Parathyroid adenoma (tissue), 2 donors: ENCODE measurements around the gene AUTS2.

ENCODE experiments used
- H2AFZ ChIP-seq: fragments of 300-600 bp; sonication (generic); one replicate; pipeline ENCODE4 v1.7.0; 2017; ENCODE audit warnings: antibody characterized with exemption, mild to moderate bottlenecking
- H3K27ac ChIP-seq: fragments of 300-600 bp; sonication (generic); one replicate; pipeline ENCODE4 v1.7.0; 2017
- H3K27me3 ChIP-seq: fragments of 300-600 bp; sonication (generic); one replicate; pipeline ENCODE4 v1.7.0; 2017; ENCODE audit warnings: low read length; ENCODE audit not compliant: control insufficient read depth, insufficient read depth
- H3K36me3 ChIP-seq: fragments of 300-600 bp; sonication (generic); one replicate; pipeline ENCODE4 v1.7.0; 2017; ENCODE audit warnings: low read length; ENCODE audit not compliant: control insufficient read depth, insufficient read depth
- H3K4me1 ChIP-seq: fragments of 300-600 bp; sonication (generic); one replicate; pipeline ENCODE4 v1.7.0; 2017; ENCODE audit warnings: control low read depth
- H3K4me2 ChIP-seq: fragments of 300-600 bp; sonication (generic); one replicate; pipeline ENCODE4 v1.7.0; 2017; ENCODE audit warnings: low read length
- H3K4me3 ChIP-seq: fragments of 300-600 bp; sonication (generic); one replicate; pipeline ENCODE4 v1.7.0; 2017; ENCODE audit warnings: low read depth, low read length
- H3K79me2 ChIP-seq: fragments of 300-600 bp; sonication (generic); one replicate; pipeline ENCODE4 v1.7.0; 2017; ENCODE audit warnings: control low read depth
- H3K9ac ChIP-seq: fragments of 300-600 bp; sonication (generic); one replicate; pipeline ENCODE4 v1.7.0; 2017; ENCODE audit warnings: mild to moderate bottlenecking
- H3K9me3 ChIP-seq: fragments of 300-600 bp; sonication (generic); one replicate; pipeline ENCODE4 v1.7.0; 2017; ENCODE audit warnings: low read length; ENCODE audit not compliant: control insufficient read depth
- CTCF ChIP-seq: fragments of 300-600 bp; sonication (generic); IDR thresholded peaks from one replicate; pipeline ENCODE4 v1.7.0; 2017; ENCODE audit warnings: antibody characterized with exemption, mild to moderate bottlenecking
- donor health status: primary hyperparathyroidism.

The AUTS2 gene

GRCh38 chr7:70214071-70214470, 615.8 kb downstream of the AUTS2 start:
- no peaks in the 10 kb centered on the region for H3K4me1 ChIP-seq
- H3K27me3 ChIP-seq = no peaks in the 10 kb centered on the region
- no peak overlapping the region for H3K9ac ChIP-seq
- H3K4me3 ChIP-seq = no peak overlapping the region
- H3K9me3 ChIP-seq = no peaks in the 10 kb centered on the region
- no peaks in the 10 kb centered on the region for H3K36me3 ChIP-seq
- H3K4me2 ChIP-seq = no peak overlapping the region
- TF ChIP-seq CTCF = no peak
- no peaks in the 10 kb centered on the region for H3K79me2 ChIP-seq
- no peak overlapping the region for H2AFZ ChIP-seq
- H3K27ac ChIP-seq = no peak overlapping the region

GRCh38 chr7:70215491-70215890, 617.2 kb downstream of the AUTS2 start:
- no peaks in the 10 kb centered on the region for H3K36me3 ChIP-seq
- no peak for TF ChIP-seq CTCF

GRCh38 chr7:70217571-70217970, 619.3 kb downstream of the AUTS2 start:
- H3K36me3 ChIP-seq = no peaks in the 10 kb centered on the region
- H3K4me3 ChIP-seq = no peak overlapping the region
- no peak overlapping the region for H3K27ac ChIP-seq
- no peaks in the 10 kb centered on the region for H3K79me2 ChIP-seq
- H3K4me1 ChIP-seq = no peaks in the 10 kb centered on the region
- H3K9ac ChIP-seq = no peak overlapping the region
- no peaks in the 10 kb centered on the region for H3K9me3 ChIP-seq
- no peak overlapping the region for H2AFZ ChIP-seq
- TF ChIP-seq CTCF = no peak
- no peaks in the 10 kb centered on the region for H3K27me3 ChIP-seq
- H3K4me2 ChIP-seq = no peak overlapping the region

More at GRCh38 chr7:70215491-70215890, 617.2 kb downstream of the AUTS2 start:
- H3K27me3 ChIP-seq = no peaks in the 10 kb centered on the region
- no peak overlapping the region for H3K9ac ChIP-seq
- no peaks in the 10 kb centered on the region for H3K79me2 ChIP-seq
- H3K4me3 ChIP-seq = no peak overlapping the region
- H3K4me1 ChIP-seq = no peaks in the 10 kb centered on the region
- H2AFZ ChIP-seq = no peak overlapping the region
- no peak overlapping the region for H3K4me2 ChIP-seq
- no peaks in the 10 kb centered on the region for H3K9me3 ChIP-seq
- H3K27ac ChIP-seq = no peak overlapping the region

GRCh38 chr7:70218006-70218405, 619.7 kb downstream of the AUTS2 start:
- H3K9me3 ChIP-seq = no peaks in the 10 kb centered on the region
- no peaks in the 10 kb centered on the region for H3K79me2 ChIP-seq
- H3K27ac ChIP-seq = no peak overlapping the region
- H2AFZ ChIP-seq = no peak overlapping the region
- no peak overlapping the region for H3K4me2 ChIP-seq
- H3K4me3 ChIP-seq = no peak overlapping the region
- TF ChIP-seq CTCF = no peak
- no peaks in the 10 kb centered on the region for H3K27me3 ChIP-seq
- H3K4me1 ChIP-seq = no peaks in the 10 kb centered on the region
- H3K36me3 ChIP-seq = no peaks in the 10 kb centered on the region
- H3K9ac ChIP-seq = no peak overlapping the region

GRCh38 chr7:70219061-70219460, 620.8 kb downstream of the AUTS2 start:
- no peaks in the 10 kb centered on the region for H3K4me1 ChIP-seq
- no peaks in the 10 kb centered on the region for H3K27me3 ChIP-seq
- no peaks in the 10 kb centered on the region for H3K36me3 ChIP-seq
- no peak overlapping the region for H2AFZ ChIP-seq
- H3K9ac ChIP-seq = no peak overlapping the region
- TF ChIP-seq CTCF = no peak
- no peaks in the 10 kb centered on the region for H3K79me2 ChIP-seq
- H3K9me3 ChIP-seq = no peaks in the 10 kb centered on the region
- no peak overlapping the region for H3K4me2 ChIP-seq
- no peak overlapping the region for H3K4me3 ChIP-seq
- H3K27ac ChIP-seq = no peak overlapping the region
